ENCODE measurements around the gene RAPGEF2.
"Not testable (repeated sequence)": the region's sequence is repeated elsewhere in the genome, so short reads cannot be mapped to it uniquely, and the experiment has no call there.

Gene RAPGEF2

GRCh38 chr4:159239629-159240028 is 136.8 kb downstream of the RAPGEF2 start:
- no peak for DNase-seq (ENCODE audit: low read depth)

GRCh38 chr4:159240046-159240445 is 137.2 kb downstream of the RAPGEF2 start:
- DNase-seq (ENCODE audit: low read depth), result no peak

GRCh38 chr4:159240687-159241086 is 137.8 kb downstream of the RAPGEF2 start:
- DNase-seq (ENCODE audit: low read depth), result no peak

- no peak for DNase-seq (ENCODE audit: low read depth)
These were observed 139.5 kb downstream of the RAPGEF2 start for GRCh38 chr4:159242427-159242826.

GRCh38 chr4:159248384-159249178 is 145.7 kb downstream of the RAPGEF2 start:
- no peak for DNase-seq (ENCODE audit: low read depth)

GRCh38 chr4:159250751-159251325 is 148.0 kb downstream of the RAPGEF2 start:
- no peak for DNase-seq (ENCODE audit: low read depth)

- not testable (repeated sequence) for DNase-seq (ENCODE audit: low read depth)
These were observed 148.7 kb downstream of the RAPGEF2 start for GRCh38 chr4:159251580-159251979.

GRCh38 chr4:159252491-159252890 is 149.6 kb downstream of the RAPGEF2 start:
- DNase-seq (ENCODE audit: low read depth), result no peak

GRCh38 chr4:159256037-159256436 is 153.2 kb downstream of the RAPGEF2 start:
- no peak for DNase-seq (ENCODE audit: low read depth)

- no peak for DNase-seq (ENCODE audit: low read depth)
These were observed 156.1 kb downstream of the RAPGEF2 start for GRCh38 chr4:159258889-159259560.

GRCh38 chr4:159264057-159264456 is 161.2 kb downstream of the RAPGEF2 start:
- DNase-seq (ENCODE audit: low read depth), result no peak

GRCh38 chr4:159266981-159267868 is 164.3 kb downstream of the RAPGEF2 start:
- DNase-seq (ENCODE audit: low read depth), result no peak

GRCh38 chr4:159267869-159268285 is 165.0 kb downstream of the RAPGEF2 start:
- no peak for DNase-seq (ENCODE audit: low read depth)

GRCh38 chr4:159268607-159269006 is 165.7 kb downstream of the RAPGEF2 start:
- no peak for DNase-seq (ENCODE audit: low read depth)

- no peak for DNase-seq (ENCODE audit: low read depth)
These were observed 166.2 kb downstream of the RAPGEF2 start for GRCh38 chr4:159269116-159269515.

GRCh38 chr4:159269956-159270355 is 167.1 kb downstream of the RAPGEF2 start:
- no peak for DNase-seq (ENCODE audit: low read depth)

- no peak for DNase-seq (ENCODE audit: low read depth)
These were observed 169.0 kb downstream of the RAPGEF2 start for GRCh38 chr4:159271856-159272255.

- no peak for DNase-seq (ENCODE audit: low read depth)
These were observed 169.6 kb downstream of the RAPGEF2 start for GRCh38 chr4:159272273-159273140.

- no peak for DNase-seq (ENCODE audit: low read depth)
These were observed 170.2 kb downstream of the RAPGEF2 start for GRCh38 chr4:159273141-159273438.

- no peak for DNase-seq (ENCODE audit: low read depth)
These were observed 171.0 kb downstream of the RAPGEF2 start for GRCh38 chr4:159273841-159274240.

GRCh38 chr4:159278399-159278798 is 175.5 kb downstream of the RAPGEF2 start:
- DNase-seq (ENCODE audit: low read depth), result no peak
